ENCODE measurements around the gene UMPS.
"Not testable (repeated sequence)": the region's sequence is repeated elsewhere in the genome, so short reads cannot be mapped to it uniquely, and the experiment has no call there.

The UMPS gene

GRCh38 chr3:124707656-124708062, 22.6 kb upstream of the UMPS start:
- no peaks in the 10 kb centered on the region for H3K27me3 ChIP-seq (ENCODE audit: control insufficient read depth, insufficient read depth, low read length)
- peak overlapping the region; percentile 67; the same call in 1 of the 2 replicates for H3K27ac ChIP-seq (ENCODE audit: low read depth, low read length)
- no peaks in the 10 kb centered on the region for H3K36me3 ChIP-seq (ENCODE audit: control insufficient read depth, insufficient read depth, low read length)
- H3K4me3 ChIP-seq (ENCODE audit: low read depth, low read length) = peak overlapping the region; percentile 13; the same call in 1 of the 2 replicates
- peaks cover 10% of the 10 kb centered on the region; the same call in 1 of the 2 replicates for H3K4me1 ChIP-seq (ENCODE audit: control insufficient read depth, insufficient read depth, low read length)
- H3K9me3 ChIP-seq (ENCODE audit: control insufficient read depth, insufficient read depth, low read depth, low read length) = no peaks in the 10 kb centered on the region
- H3K9ac ChIP-seq (ENCODE audit: low read length) = no peak overlapping the region

- H3K36me3 ChIP-seq (ENCODE audit: control insufficient read depth, insufficient read depth, low read length) = no peaks in the 10 kb centered on the region
- no peak overlapping the region for H3K27ac ChIP-seq (ENCODE audit: low read depth, low read length)
- H3K4me3 ChIP-seq (ENCODE audit: low read depth, low read length) = no peak overlapping the region
- H3K9me3 ChIP-seq (ENCODE audit: control insufficient read depth, insufficient read depth, low read depth, low read length) = no peaks in the 10 kb centered on the region
- H3K27me3 ChIP-seq (ENCODE audit: control insufficient read depth, insufficient read depth, low read length) = no peaks in the 10 kb centered on the region
- no peak overlapping the region for H3K9ac ChIP-seq (ENCODE audit: low read length)
- H3K4me1 ChIP-seq (ENCODE audit: control insufficient read depth, insufficient read depth, low read length) = no peaks in the 10 kb centered on the region; the same call in 1 of the 2 replicates
Measured at GRCh38 chr3:124714223-124714853, 15.9 kb upstream of the UMPS start.

GRCh38 chr3:124722589-124722988, 7.7 kb upstream of the UMPS start:
- Histone ChIP-seq H3K4me3 (ENCODE audit: low read depth, low read length) (no peak overlapping the region), H3K27ac (ENCODE audit: low read depth, low read length) (no peak overlapping the region), H3K27me3 (ENCODE audit: control insufficient read depth, insufficient read depth, low read length) (no peaks in the 10 kb centered on the region; the same call in 1 of the 2 replicates), H3K9me3 (ENCODE audit: control insufficient read depth, insufficient read depth, low read depth, low read length) (no peaks in the 10 kb centered on the region), H3K4me1 (ENCODE audit: control insufficient read depth, insufficient read depth, low read length) (no peaks in the 10 kb centered on the region), H3K36me3 (ENCODE audit: control insufficient read depth, insufficient read depth, low read length) (no peaks in the 10 kb centered on the region), H3K9ac (ENCODE audit: low read length) (no peak overlapping the region)

DNA sequence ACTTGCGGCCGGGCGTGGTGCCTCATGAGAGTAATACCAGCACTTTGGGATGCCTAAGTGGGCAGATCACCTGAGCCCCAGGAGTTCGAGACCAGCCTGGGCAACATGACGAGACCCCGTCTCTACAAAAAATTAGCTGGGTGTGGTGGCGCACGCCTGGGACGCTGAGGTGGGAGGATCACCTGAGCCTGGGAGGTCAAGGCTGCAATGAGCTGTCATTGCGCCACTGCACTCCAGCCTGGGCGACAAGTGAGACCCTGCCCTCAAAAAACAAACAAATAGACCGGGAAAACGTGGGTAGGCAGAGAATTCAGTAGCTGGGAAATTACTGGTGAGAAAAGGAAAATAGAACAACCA, 667 bp downstream of the UMPS start:
- peaks cover 23% of the 10 kb centered on the region for H3K36me3 ChIP-seq (ENCODE audit: control insufficient read depth, insufficient read depth, low read length)
- peaks cover 11% of the 10 kb centered on the region for H3K4me1 ChIP-seq (ENCODE audit: control insufficient read depth, insufficient read depth, low read length)
- no peaks in the 10 kb centered on the region; the same call in 1 of the 2 replicates for H3K27me3 ChIP-seq (ENCODE audit: control insufficient read depth, insufficient read depth, low read length)
- H3K9ac ChIP-seq (ENCODE audit: low read length) = peak overlapping the region; percentile 99
- peak overlapping the region; percentile 98 for H3K4me3 ChIP-seq (ENCODE audit: low read depth, low read length)
- H3K9me3 ChIP-seq (ENCODE audit: control insufficient read depth, insufficient read depth, low read depth, low read length) = no peaks in the 10 kb centered on the region
- H3K27ac ChIP-seq (ENCODE audit: low read depth, low read length) = peak overlapping the region; percentile 45; the same call in 1 of the 2 replicates

DNA sequence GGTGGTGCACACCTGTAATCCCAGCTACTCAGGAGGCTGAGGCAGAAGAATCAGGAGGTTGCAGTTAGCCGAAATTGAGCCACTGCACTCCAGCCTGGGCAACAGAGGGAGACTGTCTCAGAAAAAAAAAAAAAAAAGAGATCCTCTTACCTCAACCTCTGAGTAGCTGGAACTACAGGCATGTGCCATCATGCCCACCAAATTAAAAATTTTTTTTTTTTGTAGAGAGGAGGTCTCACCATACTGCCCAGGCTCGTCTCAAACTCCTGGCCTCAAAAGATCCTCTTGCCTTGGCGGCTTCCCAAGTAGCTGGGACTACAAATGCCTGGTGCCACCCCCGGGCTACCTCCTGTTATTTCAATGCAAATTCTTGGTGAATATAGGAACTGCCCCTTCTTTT, 1.5 kb downstream of the UMPS start:
- peak overlapping the region; percentile 98 for H3K4me3 ChIP-seq (ENCODE audit: low read depth, low read length)
- H3K36me3 ChIP-seq (ENCODE audit: control insufficient read depth, insufficient read depth, low read length) = peaks cover 30% of the 10 kb centered on the region
- no peaks in the 10 kb centered on the region; the same call in 1 of the 2 replicates for H3K27me3 ChIP-seq (ENCODE audit: control insufficient read depth, insufficient read depth, low read length)
- peaks cover 11% of the 10 kb centered on the region for H3K4me1 ChIP-seq (ENCODE audit: control insufficient read depth, insufficient read depth, low read length)
- H3K27ac ChIP-seq (ENCODE audit: low read depth, low read length) = no peak overlapping the region
- H3K9ac ChIP-seq (ENCODE audit: low read length) = no peak overlapping the region
- no peaks in the 10 kb centered on the region for H3K9me3 ChIP-seq (ENCODE audit: control insufficient read depth, insufficient read depth, low read depth, low read length)

GRCh38 chr3:124741027-124741426, 10.8 kb downstream of the UMPS start:
- Histone ChIP-seq H3K9ac (ENCODE audit: low read length) (no peak overlapping the region), H3K9me3 (ENCODE audit: control insufficient read depth, insufficient read depth, low read depth, low read length) (no peaks in the 10 kb centered on the region), H3K27me3 (ENCODE audit: control insufficient read depth, insufficient read depth, low read length) (no peaks in the 10 kb centered on the region), H3K4me3 (ENCODE audit: low read depth, low read length) (no peak overlapping the region), H3K27ac (ENCODE audit: low read depth, low read length) (no peak overlapping the region), H3K4me1 (ENCODE audit: control insufficient read depth, insufficient read depth, low read length) (no peaks in the 10 kb centered on the region; the same call in 1 of the 2 replicates), H3K36me3 (ENCODE audit: control insufficient read depth, insufficient read depth, low read length) (peaks cover 89% of the 10 kb centered on the region)

- Histone ChIP-seq H3K9me3 (ENCODE audit: control insufficient read depth, insufficient read depth, low read depth, low read length) (no peaks in the 10 kb centered on the region), H3K4me3 (ENCODE audit: low read depth, low read length) (no peak overlapping the region), H3K27ac (ENCODE audit: low read depth, low read length) (no peak overlapping the region), H3K36me3 (ENCODE audit: control insufficient read depth, insufficient read depth, low read length) (peaks cover 61% of the 10 kb centered on the region), H3K4me1 (ENCODE audit: control insufficient read depth, insufficient read depth, low read length) (no peaks in the 10 kb centered on the region; the same call in 1 of the 2 replicates), H3K9ac (ENCODE audit: low read length) (no peak overlapping the region), H3K27me3 (ENCODE audit: control insufficient read depth, insufficient read depth, low read length) (no peaks in the 10 kb centered on the region)
Measured at GRCh38 chr3:124745756-124746155, 15.5 kb downstream of the UMPS start.

- Histone ChIP-seq H3K9me3 (ENCODE audit: control insufficient read depth, insufficient read depth, low read depth, low read length) (0 out of 2 replicates have a peak, but pooled peaks cover 3% of the 10 kb centered on the region), H3K27me3 (ENCODE audit: control insufficient read depth, insufficient read depth, low read length) (no peaks in the 10 kb centered on the region), H3K4me3 (ENCODE audit: low read depth, low read length) (no peak overlapping the region), H3K36me3 (ENCODE audit: control insufficient read depth, insufficient read depth, low read length) (peaks cover 46% of the 10 kb centered on the region), H3K4me1 (ENCODE audit: control insufficient read depth, insufficient read depth, low read length) (peaks cover 3% of the 10 kb centered on the region), H3K27ac (ENCODE audit: low read depth, low read length) (no peak overlapping the region), H3K9ac (ENCODE audit: low read length) (no peak overlapping the region)
Measured at GRCh38 chr3:124747111-124747981, 17.1 kb downstream of the UMPS start.

DNA sequence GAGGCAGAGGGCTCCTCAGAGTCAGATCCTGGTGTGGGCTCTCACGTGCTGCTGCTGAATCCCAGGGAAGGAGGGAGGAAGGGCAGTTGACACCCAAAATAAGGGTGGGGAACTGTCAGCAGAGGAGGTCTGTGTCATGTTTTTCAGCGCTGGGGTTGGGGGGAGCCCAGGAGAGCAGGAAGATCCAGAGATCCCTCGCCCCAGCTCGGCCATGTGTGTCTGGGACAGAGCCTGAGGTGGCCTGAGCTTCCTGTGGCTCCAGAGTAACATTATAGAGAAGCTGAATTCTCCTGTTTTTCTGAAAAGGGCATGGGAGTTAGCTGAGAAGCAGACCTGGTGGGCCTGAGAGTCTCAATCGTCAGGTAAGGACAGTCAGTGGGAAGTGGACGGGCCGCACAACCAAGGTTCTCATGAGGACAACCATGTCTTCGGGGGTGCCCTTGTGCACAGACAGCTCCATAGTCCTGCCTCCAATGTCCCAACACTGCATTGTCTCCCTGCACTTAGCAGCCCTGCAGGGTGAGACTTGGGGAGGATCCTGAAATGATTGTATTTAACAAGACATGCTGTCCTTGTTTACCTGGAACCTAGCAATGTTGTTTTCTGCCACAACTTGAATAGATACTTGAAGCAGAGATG, 18.4 kb downstream of the UMPS start:
- Histone ChIP-seq H3K4me3 (ENCODE audit: low read depth, low read length) (no peak overlapping the region), H3K9me3 (ENCODE audit: control insufficient read depth, insufficient read depth, low read depth, low read length) (0 out of 2 replicates have a peak, but pooled peaks cover 3% of the 10 kb centered on the region), H3K36me3 (ENCODE audit: control insufficient read depth, insufficient read depth, low read length) (peaks cover 40% of the 10 kb centered on the region), H3K4me1 (ENCODE audit: control insufficient read depth, insufficient read depth, low read length) (peaks cover 3% of the 10 kb centered on the region), H3K27me3 (ENCODE audit: control insufficient read depth, insufficient read depth, low read length) (no peaks in the 10 kb centered on the region), H3K27ac (ENCODE audit: low read depth, low read length) (no peak overlapping the region), H3K9ac (ENCODE audit: low read length) (no peak overlapping the region)

- not testable (repeated sequence) for H3K9me3 ChIP-seq (ENCODE audit: control insufficient read depth, insufficient read depth, low read depth, low read length); H3K9ac ChIP-seq (ENCODE audit: low read length); H3K27ac ChIP-seq (ENCODE audit: low read depth, low read length); H3K27me3 ChIP-seq (ENCODE audit: control insufficient read depth, insufficient read depth, low read length); H3K4me3 ChIP-seq (ENCODE audit: low read depth, low read length); H3K4me1 ChIP-seq (ENCODE audit: control insufficient read depth, insufficient read depth, low read length)
- peaks cover 28% of the 10 kb centered on the region for H3K36me3 ChIP-seq (ENCODE audit: control insufficient read depth, insufficient read depth, low read length)
Measured at GRCh38 chr3:124749877-124750276, 19.6 kb downstream of the UMPS start.

Measured in HUES6 (cell line).